Hepatic stellate cell (primary cell): Measurements from ENCODE around the gene RAPGEFL1.
"Not testable (repeated sequence)": the region's sequence is repeated elsewhere in the genome, so short reads cannot be mapped to it uniquely, and the experiment has no call there.

ENCODE experiments used
- DNase-seq: peaks from one replicate; pipeline ENCODE4 v3.0.0; 2011; ENCODE audit warnings: low spot score

Gene RAPGEFL1

DNA sequence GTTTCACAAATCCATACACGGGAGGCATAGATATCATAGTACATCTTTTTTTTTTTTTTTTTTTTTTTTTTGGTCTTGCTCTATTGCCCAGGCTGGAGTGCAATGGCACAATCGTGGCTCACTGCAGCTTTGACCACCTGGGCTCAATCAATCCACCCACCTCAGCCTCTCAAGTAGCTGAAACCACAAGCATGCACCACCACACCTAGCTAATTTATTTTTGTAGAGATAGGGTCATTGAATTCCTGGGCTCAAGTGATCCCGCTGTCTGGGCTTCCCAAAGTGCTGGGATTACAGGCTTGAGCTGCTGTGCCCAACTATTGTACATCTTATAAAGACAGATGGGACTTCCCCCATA, 3.5 kb upstream of the RAPGEFL1 start:
- no peak for DNase-seq

DNA sequence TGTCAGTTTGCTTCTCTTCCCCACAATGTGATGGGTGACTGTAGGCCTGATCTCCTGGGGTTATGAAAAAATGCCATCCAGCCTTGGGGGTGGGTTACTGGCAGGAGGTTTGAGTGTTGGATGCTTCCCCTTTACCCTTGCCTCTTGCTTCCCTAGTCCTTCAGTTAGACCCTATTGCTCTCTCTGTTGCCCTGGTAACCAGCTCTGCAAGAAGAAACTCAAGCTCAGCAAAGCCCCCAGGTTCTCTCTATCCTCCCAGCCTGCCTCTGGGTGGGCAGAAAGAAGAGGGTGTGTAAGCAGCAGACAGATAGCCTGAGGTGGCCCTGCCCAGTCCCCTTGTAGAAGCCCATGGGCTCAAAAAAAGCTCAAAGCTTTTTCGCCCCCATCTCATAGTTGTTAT, 2.8 kb upstream of the RAPGEFL1 start:
- DNase-seq = no peak

- no peak for DNase-seq
Observed at GRCh38 chr17:40175928-40176753, 1.1 kb upstream of the RAPGEFL1 start.

DNA sequence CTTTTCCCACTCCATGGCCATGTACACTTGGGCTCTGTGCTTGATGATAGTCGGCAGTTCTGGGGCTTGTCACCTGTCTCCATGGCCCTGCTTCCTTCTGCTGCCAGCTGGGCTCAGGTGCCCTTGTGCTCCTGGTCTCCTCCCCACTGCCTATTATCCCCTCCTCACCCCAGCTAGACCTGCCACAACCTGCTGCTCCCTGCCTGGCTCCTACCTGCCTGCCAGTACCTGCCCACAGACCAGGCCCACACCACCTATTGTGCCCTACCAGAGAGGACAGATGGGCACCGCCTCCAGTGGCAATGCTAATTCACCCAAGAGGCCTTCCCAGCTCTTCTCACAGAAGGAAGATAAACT, 538 bp upstream of the RAPGEFL1 start:
- no peak for DNase-seq

DNA sequence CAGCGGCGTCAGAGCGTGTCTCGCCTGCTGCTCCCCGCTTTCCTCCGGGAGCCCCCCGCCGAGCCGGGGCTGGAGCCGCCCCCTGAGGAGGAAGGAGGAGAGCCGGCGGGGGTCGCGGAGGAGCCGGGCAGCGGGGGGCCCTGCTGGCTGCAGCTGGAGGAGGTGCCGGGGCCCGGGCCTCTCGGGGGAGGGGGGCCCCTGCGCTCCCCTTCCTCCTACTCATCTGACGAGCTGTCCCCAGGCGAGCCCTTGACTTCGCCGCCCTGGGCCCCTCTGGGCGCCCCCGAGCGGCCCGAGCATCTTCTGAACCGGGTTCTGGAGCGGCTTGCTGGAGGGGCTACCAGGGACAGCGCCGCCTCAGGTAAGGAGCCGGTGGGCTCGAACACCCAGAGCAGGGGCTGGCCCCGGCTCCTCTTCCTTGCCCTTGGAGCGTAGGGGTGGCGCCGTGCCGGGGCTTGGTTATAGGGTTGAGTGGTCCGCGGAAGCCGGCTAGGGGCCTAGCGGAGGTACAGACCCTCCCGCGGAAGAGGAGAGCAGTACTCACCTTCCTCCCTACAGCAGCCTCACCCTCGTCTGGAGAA, 841 bp downstream of the RAPGEFL1 start:
- DNase-seq = no peak

DNA sequence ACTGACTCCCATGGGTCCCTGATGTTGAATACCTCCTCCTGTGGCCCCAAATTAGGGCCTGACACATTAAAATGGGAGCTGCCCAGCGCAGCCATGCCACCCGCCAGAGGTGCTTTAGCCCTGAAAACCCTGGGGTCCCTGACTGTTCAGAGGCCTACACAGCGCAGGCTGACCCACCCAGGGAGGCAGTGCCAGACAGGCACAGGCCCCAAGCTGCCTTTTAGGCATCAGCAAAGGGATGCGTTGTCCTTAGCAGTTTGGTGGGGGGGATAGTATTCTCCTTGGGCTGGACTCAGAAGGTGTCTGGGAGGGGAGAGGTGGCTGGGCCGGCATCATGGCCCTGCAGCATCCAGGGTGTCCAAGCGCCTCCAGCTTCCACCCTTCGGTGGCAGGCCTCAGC, 1.4 kb downstream of the RAPGEFL1 start:
- DNase-seq = no peak

GRCh38 chr17:40179923-40180659, 2.8 kb downstream of the RAPGEFL1 start:
- peak; percentile 79 for DNase-seq

DNA sequence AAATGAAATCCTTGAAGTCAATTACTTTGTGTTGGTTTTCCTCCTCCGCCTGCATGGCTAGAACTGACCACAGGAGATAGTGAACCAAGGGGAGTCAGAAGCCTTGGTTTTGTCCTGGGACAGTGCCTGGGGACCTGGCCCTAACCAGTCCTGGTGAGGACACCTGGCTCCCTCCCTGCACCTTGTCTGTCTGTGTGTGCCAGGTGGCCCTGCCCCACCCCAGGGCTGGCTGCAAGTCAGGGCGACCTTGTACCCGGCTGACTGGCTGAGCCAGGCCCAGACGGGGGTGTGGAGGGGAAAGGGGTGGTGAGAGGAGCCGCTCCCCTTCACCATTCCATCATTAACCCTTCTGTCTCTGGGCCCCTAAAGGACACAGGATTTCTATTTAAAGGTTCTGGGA, 3.4 kb downstream of the RAPGEFL1 start:
- no peak for DNase-seq

DNA sequence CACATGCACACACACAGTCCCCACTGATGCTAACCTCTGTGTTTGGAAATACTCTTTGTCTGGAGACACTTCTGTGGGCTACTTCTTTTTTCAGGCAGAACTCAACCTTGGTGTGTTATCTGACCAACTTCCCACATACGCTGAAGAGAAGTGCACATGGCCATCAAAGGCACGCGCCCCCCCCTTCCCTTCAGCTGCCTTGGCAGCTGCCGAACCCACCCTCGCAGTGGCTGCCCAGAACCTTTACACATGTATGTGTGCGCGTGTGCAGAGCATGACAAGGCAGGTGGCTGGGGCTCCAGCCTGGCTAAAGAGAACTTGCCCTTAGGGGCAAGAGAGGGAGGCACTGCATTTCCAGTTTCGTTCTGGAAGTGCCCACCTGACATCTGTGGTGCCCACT, 3.9 kb downstream of the RAPGEFL1 start:
- no peak for DNase-seq

DNA sequence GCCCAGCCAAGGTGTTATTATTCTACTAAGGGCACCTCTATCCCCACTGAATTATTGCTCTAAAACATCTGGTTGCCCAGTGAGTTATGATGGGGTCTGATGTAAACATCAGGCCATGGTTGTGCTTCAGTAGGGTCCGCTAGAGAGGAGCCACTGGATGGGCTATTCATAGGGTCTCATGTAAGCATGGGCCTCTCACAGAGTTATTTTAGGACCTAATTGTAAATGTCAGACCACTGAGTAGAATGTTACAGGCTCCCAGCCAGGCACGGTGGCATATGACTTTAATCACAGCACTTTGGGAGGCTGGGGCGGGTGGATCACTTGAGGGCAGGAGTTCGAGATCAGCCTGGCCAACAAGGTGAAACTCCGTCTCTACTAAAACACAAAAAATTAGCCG, 5.3 kb downstream of the RAPGEFL1 start:
- DNase-seq = no peak

- DNase-seq = no peak
Observed at GRCh38 chr17:40187238-40187637, 10.0 kb downstream of the RAPGEFL1 start.

DNA sequence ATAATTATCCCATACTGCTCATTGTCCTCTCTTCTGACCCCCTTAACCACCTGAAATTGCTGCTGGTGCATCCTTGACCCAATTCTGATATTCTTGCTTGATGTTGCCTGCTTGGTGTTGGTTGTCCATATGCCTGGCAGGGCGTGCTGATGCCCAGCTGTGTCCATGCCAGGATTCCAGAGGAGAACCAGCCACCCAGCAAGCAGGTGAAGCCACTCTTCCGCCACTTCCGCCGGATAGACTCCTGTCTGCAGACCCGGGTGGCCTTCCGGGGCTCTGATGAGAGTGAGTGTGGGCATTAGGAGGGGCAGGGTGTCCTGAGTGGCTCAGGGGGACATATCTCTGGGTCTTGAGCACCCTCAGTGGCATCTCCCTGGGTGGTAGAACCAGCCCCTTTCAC, 11.4 kb downstream of the RAPGEFL1 start:
- DNase-seq = no peak

DNA sequence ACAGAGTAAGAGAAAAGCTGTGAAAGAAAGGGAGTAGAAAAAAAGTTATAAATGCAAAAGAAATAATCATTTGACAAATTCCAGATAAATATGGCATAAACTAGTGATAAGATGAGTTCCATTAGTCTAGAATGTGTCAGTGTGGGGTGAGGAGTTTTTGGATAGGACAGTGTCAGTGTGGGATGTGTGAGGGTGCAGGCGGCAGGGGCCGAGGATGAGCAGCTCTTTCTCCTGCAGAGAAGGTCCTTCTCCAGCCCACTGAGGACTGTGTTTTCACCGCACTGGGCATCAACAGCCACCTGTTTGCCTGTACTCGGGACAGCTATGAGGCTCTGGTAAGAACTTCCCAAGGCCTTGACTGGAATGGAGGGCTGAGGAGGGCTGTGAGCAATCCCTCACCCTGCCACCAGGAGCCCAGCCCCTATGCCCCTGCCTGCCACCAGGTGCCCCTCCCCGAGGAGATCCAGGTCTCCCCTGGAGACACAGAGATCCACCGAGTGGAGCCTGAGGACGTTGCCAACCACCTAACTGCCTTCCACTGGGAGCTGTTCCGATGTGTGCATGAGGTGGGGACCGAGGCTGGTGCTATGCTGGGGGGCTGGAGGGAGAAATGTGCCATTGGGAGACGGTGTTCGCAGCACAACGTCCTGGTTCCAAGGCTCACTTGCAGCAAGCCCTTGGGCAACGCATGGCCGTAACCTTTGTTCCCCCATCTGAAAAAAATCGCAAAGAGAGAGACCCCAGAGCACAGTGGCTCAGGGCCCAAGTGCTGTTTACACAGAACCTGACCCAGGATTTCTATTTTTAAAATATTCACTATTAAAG, 13.1 kb downstream of the RAPGEFL1 start:
- no peak for DNase-seq

GRCh38 chr17:40191237-40192208, 14.3 kb downstream of the RAPGEFL1 start:
- peak; percentile 84 for DNase-seq

GRCh38 chr17:40192961-40193360, 15.7 kb downstream of the RAPGEFL1 start:
- DNase-seq = no peak

GRCh38 chr17:40194821-40195220, 17.6 kb downstream of the RAPGEFL1 start:
- no peak for DNase-seq

GRCh38 chr17:40197550-40197949, 20.3 kb downstream of the RAPGEFL1 start:
- no peak for DNase-seq

DNA sequence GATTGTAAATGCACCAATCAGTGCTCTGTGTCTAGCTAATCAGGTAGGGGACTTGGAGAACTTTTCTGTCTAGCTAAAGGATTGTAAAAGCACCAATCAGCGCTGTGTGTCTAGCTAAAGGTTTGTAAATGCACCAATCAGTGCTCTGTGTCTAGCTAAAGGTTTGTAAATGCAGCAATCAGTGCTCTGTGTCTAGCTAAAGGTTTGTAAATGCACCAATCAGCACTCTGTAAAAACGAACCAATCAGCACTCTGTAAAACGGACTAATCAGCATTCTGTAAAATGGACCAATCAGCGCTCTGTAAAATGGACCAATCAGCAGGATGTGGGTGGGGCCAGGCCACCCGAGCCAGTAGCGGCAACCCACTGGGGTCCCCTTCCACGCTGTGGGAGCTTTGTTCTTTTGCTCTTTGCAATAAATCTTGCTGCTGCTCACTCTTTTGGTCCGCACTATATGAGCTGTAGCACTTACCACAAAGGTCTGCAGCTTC, 20.7 kb downstream of the RAPGEFL1 start:
- DNase-seq = not testable (repeated sequence)

DNA sequence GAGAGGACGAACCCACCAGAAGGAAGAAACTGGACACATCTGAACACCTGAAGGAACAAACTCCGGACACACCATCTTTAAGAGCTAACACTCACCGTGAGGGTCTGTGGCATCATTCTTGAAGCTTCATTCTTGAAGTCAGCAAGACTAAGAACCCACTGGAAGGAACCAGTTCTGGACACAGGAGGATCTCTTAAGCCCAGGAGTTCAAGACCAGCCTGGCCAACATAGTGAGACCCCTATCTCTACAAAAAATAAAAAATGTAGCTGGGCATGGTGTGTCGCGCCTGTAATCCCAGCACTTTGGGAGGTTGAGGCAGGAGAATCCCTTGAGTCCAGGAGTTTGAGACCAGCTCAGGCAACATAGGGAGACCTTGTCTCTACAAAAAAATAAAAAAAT, 21.3 kb downstream of the RAPGEFL1 start:
- no peak for DNase-seq

GRCh38 chr17:40203131-40203530, 25.9 kb downstream of the RAPGEFL1 start:
- no peak for DNase-seq

- DNase-seq = not testable (repeated sequence)
Observed at GRCh38 chr17:40206193-40206592, 28.9 kb downstream of the RAPGEFL1 start.
